ENCODE results near the gene CROCC. TPM values are rescaled to one million over a fixed set of nuclear protein-coding genes. Genes with fewer than 3 reads are reported as not detected.

The CROCC gene
- total RNA-seq, 2 experiments from 2014 or later = 27.7 to 28.5 TPM

- POLR2A ChIA-PET = no interaction called here
- ATAC-seq (no peak), DNase-seq (no peak)
- intact Hi-C loops (cut with micrococcal nuclease) = no loop called here
- TF ChIP-seq CTCF (IDR thresholded peaks at IDR 0.05) = no peak
- H3K36me3 Mint-ChIP-seq (ENCODE audit: low read depth) = peaks cover 1% of the 10 kb centered on the region
- CTCF ChIA-PET = interaction anchor here (1.4 kb wide), 1 partner anchor 14 kb away, joined by 6 read pairs; no protein-coding TSS in a partner anchor
- H3K27ac Mint-ChIP-seq = no peak overlapping the region
- peaks cover 6% of the 10 kb centered on the region for H3K4me1 Mint-ChIP-seq (ENCODE audit: low read depth)
- H3K27me3 Mint-ChIP-seq = no peaks in the 10 kb centered on the region
- no peak overlapping the region for H3K4me3 Mint-ChIP-seq
- no peaks in the 10 kb centered on the region for H3K9me3 Mint-ChIP-seq
Measured at GRCh38 chr1:16966282-16966681, 44.6 kb downstream of the CROCC start.

GRCh38 chr1:16967095-16967575, 45.4 kb downstream of the CROCC start:
- CTCF ChIA-PET = interaction anchor here (0.7 to 1.4 kb wide), 2 partner anchors 15 to 79 kb away, joined by 3 to 6 read pairs; no protein-coding TSS in a partner anchor
- TF ChIP-seq CTCF (IDR thresholded peaks at IDR 0.05) = no peak
- intact Hi-C loops (cut with micrococcal nuclease) = no loop called here
- ATAC-seq = no peak
- Mint-ChIP-seq H3K4me3 (no peak overlapping the region), H3K36me3 (ENCODE audit: low read depth) (peaks cover 1% of the 10 kb centered on the region), H3K4me1 (ENCODE audit: low read depth) (peaks cover 2% of the 10 kb centered on the region), H3K27ac (peak overlapping the region; percentile 45), H3K27me3 (no peaks in the 10 kb centered on the region), H3K9me3 (no peaks in the 10 kb centered on the region)
- no peak for DNase-seq
- POLR2A ChIA-PET = interaction anchor here (0.6 kb wide), 2 partner anchors 12 to 48 kb away, joined by 3 read pairs; no protein-coding TSS in a partner anchor

- Mint-ChIP-seq H3K27ac (no peak overlapping the region), H3K4me3 (no peak overlapping the region)
- CTCF ChIA-PET = no interaction called here
Measured at GRCh38 chr1:16967962-16968361, 46.2 kb downstream of the CROCC start.

GRCh38 chr1:16968372-16968771, 46.6 kb downstream of the CROCC start:
- Mint-ChIP-seq H3K36me3 (ENCODE audit: low read depth) (peaks cover 1% of the 10 kb centered on the region), H3K4me3 (no peak overlapping the region), H3K9me3 (no peaks in the 10 kb centered on the region), H3K27me3 (no peaks in the 10 kb centered on the region), H3K27ac (no peak overlapping the region), H3K4me1 (ENCODE audit: low read depth) (peaks cover 2% of the 10 kb centered on the region)
- TF ChIP-seq CTCF (IDR thresholded peaks at IDR 0.05) = no peak
- intact Hi-C loops (cut with micrococcal nuclease) = no loop called here
- DNase-seq (no peak), ATAC-seq (no peak)
- POLR2A ChIA-PET = no interaction called here
- CTCF ChIA-PET = no interaction called here

More at GRCh38 chr1:16967962-16968361, 46.2 kb downstream of the CROCC start:
- TF ChIP-seq CTCF (IDR thresholded peaks at IDR 0.05) = no peak
- no peaks in the 10 kb centered on the region for H3K9me3 Mint-ChIP-seq
- intact Hi-C loops (cut with micrococcal nuclease) = no loop called here
- DNase-seq (no peak), ATAC-seq (no peak)
- H3K36me3 Mint-ChIP-seq (ENCODE audit: low read depth) = peaks cover 1% of the 10 kb centered on the region
- POLR2A ChIA-PET = no interaction called here
- no peaks in the 10 kb centered on the region for H3K27me3 Mint-ChIP-seq
- peaks cover 2% of the 10 kb centered on the region for H3K4me1 Mint-ChIP-seq (ENCODE audit: low read depth)

GRCh38 chr1:16969057-16969611, 47.4 kb downstream of the CROCC start:
- DNase-seq (no peak), ATAC-seq (no peak)
- no peaks in the 10 kb centered on the region for H3K9me3 Mint-ChIP-seq
- H3K4me1 Mint-ChIP-seq (ENCODE audit: low read depth) = peaks cover 2% of the 10 kb centered on the region
- no peaks in the 10 kb centered on the region for H3K27me3 Mint-ChIP-seq
- no peak overlapping the region for H3K4me3 Mint-ChIP-seq
- no peak for TF ChIP-seq CTCF (IDR thresholded peaks at IDR 0.05)
- CTCF ChIA-PET = no interaction called here
- peaks cover 1% of the 10 kb centered on the region for H3K36me3 Mint-ChIP-seq (ENCODE audit: low read depth)
- intact Hi-C loops (cut with micrococcal nuclease) = no loop called here
- POLR2A ChIA-PET = no interaction called here
- no peak overlapping the region for H3K27ac Mint-ChIP-seq
